Activated CD4-positive, alpha-beta T cell treated with anti-CD3 and anti-CD28 coated beads, Interleukin-2, amount 50 U/mL, for 4 hours (primary cell): ENCODE measurements around the gene RSF1.
"Not testable (repeated sequence)": the region's sequence is repeated elsewhere in the genome, so short reads cannot be mapped to it uniquely, and the experiment has no call there.

Experiments
- DNase-seq, 2 experiments: peaks; one replicate each; pipeline ENCODE4 v3.0.0-alpha.2; 2020

Gene RSF1

GRCh38 chr11:77820565-77821348, at the start of gene RSF1, which contains the start of gene AAMDC:
Gene RSF1, minus strand, starts transcription at chr11:77820722. Its CDS starts 8 bp downstream, at chr11:77820714.
Gene AAMDC, plus strand, starts transcription at chr11:77821144. Its CDS starts 21,353 bp downstream, at chr11:77842497.
- DNase-seq = peak; percentile 97

GRCh38 chr11:77868744-77869143, 48.2 kb upstream of the RSF1 start:
- no peak for DNase-seq

GRCh38 chr11:77866336-77866735, 45.8 kb upstream of the RSF1 start:
- no peak for DNase-seq

- no peak for DNase-seq
Observed at GRCh38 chr11:77865805-77866204, 45.3 kb upstream of the RSF1 start.

GRCh38 chr11:77861444-77861843, 40.9 kb upstream of the RSF1 start:
- not testable (repeated sequence) for DNase-seq

- not testable (repeated sequence) for DNase-seq
Observed at GRCh38 chr11:77857906-77858457, 37.5 kb upstream of the RSF1 start.

GRCh38 chr11:77854838-77855237, 34.3 kb upstream of the RSF1 start:
- no peak for DNase-seq

GRCh38 chr11:77851503-77851902, 31.0 kb upstream of the RSF1 start:
- DNase-seq = no peak

GRCh38 chr11:77843700-77844099, 23.2 kb upstream of the RSF1 start:
- DNase-seq = not testable (repeated sequence)

- DNase-seq = no peak
Observed at GRCh38 chr11:77842441-77843121, 22.1 kb upstream of the RSF1 start.

- no peak for DNase-seq
Observed at GRCh38 chr11:77833302-77833701, 12.8 kb upstream of the RSF1 start.

GRCh38 chr11:77828926-77829325, 8.4 kb upstream of the RSF1 start:
- DNase-seq = no peak

GRCh38 chr11:77823775-77824174, 3.3 kb upstream of the RSF1 start:
- DNase-seq = no peak

- DNase-seq = not testable (repeated sequence)
Observed at GRCh38 chr11:77822126-77822525, 1.6 kb upstream of the RSF1 start.

- peak; percentile 3 to 5 for DNase-seq
Observed at GRCh38 chr11:77821349-77821851, 878 bp upstream of the RSF1 start.

GRCh38 chr11:77819921-77820564, 479 bp downstream of the RSF1 start:
- peak; percentile 12 to 13 for DNase-seq

GRCh38 chr11:77819411-77819920, 1.1 kb downstream of the RSF1 start:
- DNase-seq = peak; percentile 79

- DNase-seq = no peak
Observed at GRCh38 chr11:77815459-77815858, 5.1 kb downstream of the RSF1 start.

GRCh38 chr11:77814848-77815247, 5.7 kb downstream of the RSF1 start:
- no peak for DNase-seq

- no peak for DNase-seq
Observed at GRCh38 chr11:77813256-77813655, 7.3 kb downstream of the RSF1 start.

- no peak for DNase-seq
Observed at GRCh38 chr11:77806993-77807392, 13.5 kb downstream of the RSF1 start.

GRCh38 chr11:77806415-77806814, 14.1 kb downstream of the RSF1 start:
- DNase-seq = no peak

GRCh38 chr11:77801477-77801876, 19.0 kb downstream of the RSF1 start:
- no peak for DNase-seq
